ENCODE data around the gene DLEC1.

DLEC1 gene

GRCh38 chr3:38163117-38163840, 124.3 kb downstream of the DLEC1 start:
- peak; percentile 11 for DNase-seq

- no peak for DNase-seq
Measured at GRCh38 chr3:38163841-38164642, 125.0 kb downstream of the DLEC1 start.

GRCh38 chr3:38164643-38164951, 125.6 kb downstream of the DLEC1 start:
- DNase-seq = no peak

DNA sequence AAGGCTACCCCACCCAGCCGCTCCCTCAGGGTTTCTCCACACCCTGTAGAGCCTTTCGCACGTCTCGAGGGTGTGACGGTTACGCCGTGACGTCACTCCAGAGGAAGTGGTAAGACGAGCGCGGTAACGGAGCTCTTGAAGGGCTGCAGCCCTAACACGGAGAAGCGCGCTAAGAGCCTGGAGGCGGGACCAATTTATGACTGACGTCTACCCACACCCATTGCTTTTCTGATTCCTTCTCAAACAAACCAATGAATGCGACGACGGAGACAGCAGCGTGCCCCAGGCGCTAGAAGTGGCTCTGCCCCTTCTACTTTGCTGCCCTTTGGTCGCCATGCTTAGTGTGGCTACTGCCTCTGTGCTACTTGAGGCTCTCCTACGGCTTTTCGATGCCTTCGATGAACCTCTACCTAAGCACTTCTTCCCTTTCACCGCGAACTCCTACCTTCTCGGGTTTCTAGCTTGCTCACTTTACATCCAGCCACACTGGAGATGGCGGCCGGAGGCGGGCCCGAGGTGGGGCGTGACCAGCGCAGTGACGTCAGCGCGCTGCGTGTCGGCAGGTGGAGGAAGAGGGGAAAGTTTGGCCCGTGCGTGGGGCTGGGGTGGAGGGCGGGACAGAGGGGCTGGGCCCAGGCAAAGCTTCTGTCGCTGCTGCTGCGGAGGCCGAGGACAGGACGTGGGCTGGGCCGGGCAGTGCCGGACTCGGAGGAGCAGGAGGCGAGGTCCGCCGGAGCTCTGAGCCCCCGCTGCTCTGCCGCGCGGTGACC, 126.1 kb downstream of the DLEC1 start, which contains the start of gene OXSR1:
TSS of gene OXSR1 (plus strand) at position 586 of the 770 bp plus-strand sequence. CDS start 340 bp downstream, outside the sequence.
- peak; percentile 96 for DNase-seq

DNA sequence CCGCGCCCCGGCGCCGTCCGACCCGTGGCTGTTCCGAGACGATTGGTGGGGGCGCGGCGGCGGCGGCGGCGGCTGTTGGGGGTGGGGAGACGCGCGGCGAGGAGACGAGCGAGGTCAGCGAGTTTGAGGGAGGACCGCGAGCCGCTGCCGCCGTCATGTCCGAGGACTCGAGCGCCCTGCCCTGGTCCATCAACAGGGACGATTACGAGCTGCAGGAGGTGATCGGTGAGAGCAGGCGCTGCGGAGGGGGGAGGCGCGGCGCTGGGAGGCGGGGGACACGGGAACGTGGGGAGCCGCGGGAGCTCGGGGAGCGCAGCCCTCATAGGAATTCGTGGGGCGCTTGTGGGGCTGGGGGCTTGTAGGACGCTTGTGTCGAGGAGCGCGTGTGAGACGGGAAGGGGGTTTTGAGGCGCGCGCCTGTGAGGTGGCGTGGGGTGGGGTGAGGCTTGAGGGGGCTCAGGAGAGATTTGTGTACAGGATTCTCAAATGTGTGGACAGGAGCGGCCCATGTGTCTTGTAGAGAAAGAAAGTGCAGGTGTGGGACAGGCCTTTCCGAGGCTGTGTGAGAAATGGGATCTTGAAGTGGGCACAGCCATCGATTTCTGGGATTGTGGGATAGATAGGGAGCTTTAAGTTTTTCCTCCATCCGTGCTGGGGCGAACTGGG, 126.8 kb downstream of the DLEC1 start:
- DNase-seq = no peak

DNA sequence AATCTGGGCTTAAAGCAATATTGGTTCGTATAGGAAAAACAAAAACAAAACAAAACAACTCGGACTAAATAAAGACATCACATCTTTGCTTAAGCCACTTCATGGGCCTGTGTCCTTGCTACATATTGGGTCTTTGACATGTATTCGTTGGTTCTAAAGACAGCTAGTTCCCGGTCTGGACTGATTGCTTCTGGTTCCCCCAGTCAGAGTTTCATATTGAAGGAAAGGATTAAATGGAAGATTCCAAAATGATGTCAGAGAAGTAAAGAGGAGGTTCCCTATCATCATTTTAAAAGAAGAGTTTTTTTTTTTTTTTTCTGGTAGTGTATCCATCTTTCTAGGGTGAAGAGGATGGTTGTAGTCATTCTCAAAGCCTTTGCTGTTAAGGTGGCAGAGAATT, 128.6 kb downstream of the DLEC1 start:
- no peak for DNase-seq

GRCh38 chr3:38168151-38169026, 129.4 kb downstream of the DLEC1 start:
- no peak for DNase-seq

DNA sequence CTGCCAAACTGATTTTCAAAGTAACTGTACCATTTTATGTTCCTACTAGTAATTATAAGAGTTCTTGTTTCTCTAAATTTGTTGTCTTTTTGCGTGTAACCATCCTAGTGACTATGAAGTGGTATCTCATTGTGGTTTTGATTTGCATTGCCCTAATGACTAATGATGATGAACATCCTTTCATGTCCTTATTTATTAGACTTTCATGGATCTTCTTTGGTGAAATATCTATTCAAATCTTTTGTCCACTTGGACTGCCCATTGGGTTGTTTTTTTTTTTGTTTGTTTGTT, 130.0 kb downstream of the DLEC1 start:
- DNase-seq = no peak

DNA sequence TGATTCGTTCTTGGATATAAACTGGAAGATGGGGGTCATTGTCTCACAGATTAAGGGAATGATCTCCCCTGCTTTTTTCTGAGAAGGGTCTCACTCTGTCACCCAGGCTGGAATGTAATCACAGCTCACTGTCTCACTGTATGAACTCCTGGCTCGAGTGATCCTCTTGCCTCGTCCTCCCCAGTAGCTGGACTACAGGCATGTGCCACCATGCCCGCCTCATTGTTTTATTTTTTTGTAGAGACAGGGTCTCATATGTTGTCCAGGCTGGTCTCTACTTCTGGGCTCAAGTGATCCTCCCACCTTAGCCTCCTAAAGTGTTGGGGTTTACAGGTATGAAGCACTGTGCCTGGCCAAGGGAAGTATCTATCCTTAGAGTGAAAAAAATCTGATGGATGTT, 131.7 kb downstream of the DLEC1 start:
- no peak for DNase-seq

DNA sequence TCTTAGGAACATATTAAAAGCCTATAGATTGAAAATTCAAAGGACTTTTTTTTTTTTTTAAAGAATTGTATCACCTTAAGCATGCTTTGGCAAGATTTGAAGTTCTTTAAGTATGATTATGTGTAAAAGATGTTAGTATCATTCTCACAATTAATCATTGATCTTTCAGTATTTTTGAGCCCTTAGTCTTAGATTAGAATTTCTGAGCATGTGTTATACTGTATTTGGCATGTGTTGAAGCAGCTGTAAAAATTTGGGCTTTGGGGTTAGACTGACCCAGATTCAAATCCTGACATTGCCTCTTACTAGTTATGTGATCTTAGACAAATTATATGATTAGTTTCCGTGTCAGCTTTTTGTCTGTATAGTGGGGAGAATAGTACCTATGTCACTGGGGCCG, 132.6 kb downstream of the DLEC1 start:
- no peak for DNase-seq

Data from activated naive CD4-positive, alpha-beta T cell treated with Interleukin-2 at 50 U/mL for 16 hours (primary cell).